NCI-H2171 (cell line): ENCODE data around the gene CASK.
"Not testable (repeated sequence)": the region's sequence is repeated elsewhere in the genome, so short reads cannot be mapped to it uniquely, and the experiment has no call there.

Experiments used
- DNase-seq: peaks from one replicate; lab custom pipeline; 2025; lab: John Stamatoyannopoulos, UW

The CASK gene

DNA sequence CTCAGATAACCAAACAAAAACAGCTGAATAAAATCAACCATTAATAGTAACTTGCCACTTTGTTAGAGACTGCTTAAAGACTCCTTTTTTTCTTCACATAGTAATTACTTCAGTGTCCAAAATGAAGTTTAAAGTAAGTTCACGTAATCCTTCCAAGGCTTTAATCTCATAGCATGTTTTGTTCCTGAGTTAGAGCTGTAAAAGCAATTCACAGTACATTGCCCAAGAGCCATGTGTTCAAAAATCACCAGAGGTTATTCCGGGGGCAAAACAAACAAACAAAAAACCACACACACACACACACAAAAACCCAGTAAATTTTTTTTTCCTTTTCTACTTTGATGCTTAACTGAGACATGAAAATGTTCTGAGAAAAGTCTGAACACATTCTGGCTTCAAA is 193.3 kb downstream of the CASK start:
- no peak for DNase-seq

DNA sequence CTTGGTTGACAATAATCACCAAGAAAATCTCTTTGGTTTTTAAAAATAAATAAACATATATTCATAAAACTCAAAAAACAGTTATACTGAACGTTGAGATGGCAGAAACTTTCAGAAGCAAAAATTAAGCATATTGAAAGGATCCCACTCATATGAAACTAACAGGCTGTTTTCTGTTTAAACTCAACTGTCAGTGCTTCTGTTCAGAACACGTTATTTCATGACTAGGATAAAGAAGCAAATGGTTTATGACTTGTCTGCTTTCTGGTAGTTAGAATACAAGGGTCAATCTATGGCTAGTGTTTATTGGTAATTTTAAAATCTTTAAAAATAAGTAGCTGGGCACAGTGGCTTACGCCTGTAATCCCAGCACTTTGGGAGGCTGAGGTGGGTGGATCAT is 195.2 kb downstream of the CASK start:
- DNase-seq, result no peak

DNA sequence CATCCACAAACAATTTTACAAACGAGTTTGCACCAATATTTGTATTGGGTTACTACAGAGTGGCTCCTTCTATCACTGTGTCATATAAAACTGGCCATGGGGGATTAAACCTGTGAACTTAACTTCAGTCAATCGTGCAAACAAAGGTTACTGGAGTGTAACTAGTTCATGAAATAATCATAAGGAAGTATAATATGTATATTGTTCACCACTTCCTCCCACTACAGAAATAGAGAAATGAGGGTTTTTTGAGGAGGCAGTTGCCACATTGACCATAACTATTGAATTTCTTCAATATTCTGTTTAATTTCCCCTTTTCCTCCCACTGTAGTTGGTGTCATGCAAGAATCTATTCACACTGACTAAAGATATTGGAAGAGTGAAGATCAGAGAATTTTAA is 199.5 kb downstream of the CASK start, which contains the start of gene GPR82:
GPR82 (plus strand) TSS at position 356 of the 400 bp plus-strand sequence. CDS start 2,846 bp downstream, outside the sequence.
- DNase-seq, result no peak

DNA sequence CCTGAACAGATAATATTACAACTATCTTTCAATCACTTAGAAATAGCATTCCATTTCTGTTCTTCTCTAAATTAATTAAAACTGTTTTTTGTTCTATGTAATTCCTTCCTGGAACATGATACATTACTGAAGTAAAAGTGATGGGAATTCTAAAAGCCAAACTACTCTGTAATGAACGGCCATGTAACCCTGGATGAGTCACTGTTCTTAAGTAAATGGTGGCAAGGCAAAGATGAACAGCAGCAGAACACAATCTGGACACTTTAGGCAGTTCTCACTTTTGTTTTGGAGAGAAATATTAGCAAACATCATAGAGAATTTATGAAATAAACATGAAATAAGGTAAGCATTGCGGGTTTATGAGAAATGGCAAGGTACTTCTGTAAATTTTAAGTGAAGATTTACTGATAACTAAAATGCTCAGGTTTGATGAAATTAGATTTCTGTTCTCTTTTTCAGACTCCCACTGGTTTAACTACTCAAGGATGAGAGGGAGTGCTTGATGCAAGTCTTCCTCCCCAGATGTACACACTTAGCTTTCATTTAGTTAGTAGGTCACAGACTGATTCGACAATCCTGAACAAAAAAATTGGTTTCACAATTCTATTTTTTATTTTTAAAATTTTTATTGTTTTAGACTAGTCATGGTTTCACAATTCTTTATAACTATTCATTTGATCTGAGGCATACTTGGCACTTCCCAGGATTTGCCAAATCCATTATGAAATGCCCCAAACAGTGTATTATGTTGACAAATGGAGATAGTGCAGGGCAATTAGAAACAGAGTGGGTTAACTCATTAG is 200.3 kb downstream of the CASK start:
- DNase-seq, result no peak

DNA sequence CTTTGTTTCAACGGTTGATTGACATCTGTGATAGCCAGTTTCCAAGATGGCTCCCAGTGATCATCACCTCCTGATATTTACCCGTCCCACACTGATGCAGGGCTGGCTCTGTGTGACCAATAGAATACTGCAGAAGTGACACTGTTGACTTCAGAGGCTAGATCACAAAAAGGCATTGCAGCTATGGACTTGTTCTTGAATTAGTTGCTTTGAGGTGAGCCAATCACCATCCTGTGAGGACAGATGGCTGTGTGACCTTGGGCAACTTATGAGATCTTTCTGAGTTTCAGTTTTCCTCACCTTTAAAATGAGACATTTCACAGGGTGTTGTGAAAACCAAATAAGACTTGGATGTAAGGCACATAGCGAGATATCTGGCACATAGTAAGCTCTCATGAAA is 201.1 kb downstream of the CASK start:
- DNase-seq, result no peak

DNA sequence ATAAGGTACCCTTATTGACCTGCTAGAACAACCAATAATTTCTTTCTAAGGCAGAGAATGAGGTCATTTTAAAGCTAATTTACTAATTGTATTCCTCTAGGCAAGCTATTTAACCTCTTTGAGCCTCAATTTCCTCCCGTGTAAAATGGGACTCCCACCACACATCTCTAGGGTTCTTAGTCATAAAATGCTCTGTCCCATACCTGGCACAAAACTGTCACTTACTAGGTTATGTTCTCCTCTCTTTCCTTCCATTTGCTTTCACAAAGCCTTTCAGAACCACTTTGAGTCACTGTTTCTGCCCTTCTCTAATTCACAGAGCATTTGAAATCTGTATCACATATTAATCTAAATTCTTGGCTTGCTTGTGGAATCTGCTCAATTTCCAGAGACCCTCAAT is 201.8 kb downstream of the CASK start:
- no peak for DNase-seq

DNA sequence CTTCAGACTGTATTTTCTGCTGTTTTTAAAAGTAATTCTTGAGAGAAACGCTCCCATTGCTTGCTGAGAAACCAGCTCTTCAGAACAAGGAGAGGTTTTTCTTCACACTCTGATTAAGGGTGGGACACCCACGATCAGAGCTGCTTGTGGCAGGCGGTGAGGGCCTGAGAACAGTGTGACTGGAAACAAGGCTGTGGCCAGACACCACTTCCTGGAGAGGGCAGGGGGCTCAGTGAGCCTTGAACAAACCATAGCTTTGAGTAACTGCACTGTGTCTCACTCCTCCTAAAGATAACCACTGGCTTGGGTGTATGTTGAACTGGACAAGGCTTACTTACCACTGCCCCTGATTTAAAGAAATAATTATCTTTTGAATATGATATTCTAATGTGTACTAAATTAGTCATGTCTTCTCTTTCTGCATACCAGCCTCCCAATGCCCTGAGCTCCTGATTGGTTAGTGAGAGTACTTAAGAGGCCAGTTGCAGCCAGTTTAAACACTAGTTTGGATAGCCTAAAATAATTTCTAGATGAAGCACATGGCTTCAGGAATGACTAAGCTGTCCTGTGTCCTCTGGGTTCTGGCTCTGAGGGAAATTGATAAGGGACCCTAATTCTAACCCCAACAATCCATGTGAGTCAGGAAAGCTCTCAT is 203.1 kb downstream of the CASK start:
- no peak for DNase-seq

DNA sequence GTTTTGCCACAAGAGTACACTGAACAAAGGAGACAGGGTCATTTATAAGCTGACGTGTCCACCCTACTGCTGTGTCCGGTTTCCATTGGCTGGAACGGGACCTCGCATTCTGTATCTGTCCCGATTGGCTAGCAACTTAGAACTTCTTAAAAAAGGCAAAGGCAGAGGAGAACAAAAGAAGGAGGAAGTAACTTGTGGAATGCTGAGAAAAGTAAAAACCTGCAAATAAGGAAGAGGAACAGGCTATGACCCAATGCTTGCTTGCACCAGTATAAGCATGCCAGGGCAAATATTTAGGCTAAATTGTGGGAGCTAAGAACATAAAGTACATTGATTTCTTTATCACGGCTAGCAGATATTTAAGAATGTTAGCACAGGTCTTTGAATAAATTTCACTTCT is 203.7 kb downstream of the CASK start:
- not testable (repeated sequence) for DNase-seq

DNA sequence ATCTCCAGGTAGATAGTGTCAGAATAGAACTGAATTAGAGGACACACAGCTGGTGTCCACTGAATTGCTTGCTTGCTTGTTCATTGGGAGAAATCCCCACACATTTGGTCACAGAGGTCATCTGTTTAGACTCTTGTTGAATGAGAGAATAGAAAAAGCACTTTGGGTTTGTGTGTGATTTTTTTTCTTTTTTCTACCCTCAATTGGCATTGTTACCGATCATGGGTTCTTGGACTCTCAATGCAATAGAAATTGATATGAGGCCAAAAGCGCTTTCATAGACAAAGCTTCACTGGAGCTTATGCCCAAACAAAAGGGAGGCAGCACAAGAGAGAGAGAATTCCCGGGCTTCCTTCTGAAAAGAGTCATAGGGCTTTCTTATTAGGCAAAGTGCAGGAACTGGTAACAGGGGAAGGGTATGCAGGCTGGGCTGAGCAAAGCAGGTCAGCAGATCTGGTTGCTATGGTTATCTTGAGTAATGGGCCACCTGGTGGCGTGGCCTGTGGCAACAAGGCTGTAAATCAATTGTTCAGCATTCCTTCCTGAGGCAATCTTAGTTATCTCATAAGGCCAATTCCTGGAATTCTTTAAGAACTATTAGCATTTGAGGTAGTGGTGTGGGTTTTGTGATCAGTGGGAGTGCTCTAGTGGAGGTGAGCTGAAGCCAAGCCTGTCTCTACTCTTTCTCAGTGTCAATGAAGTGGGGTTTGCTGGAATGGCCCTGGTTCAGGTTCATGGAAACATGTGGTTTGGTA is 204.7 kb downstream of the CASK start:
- DNase-seq, result no peak

DNA sequence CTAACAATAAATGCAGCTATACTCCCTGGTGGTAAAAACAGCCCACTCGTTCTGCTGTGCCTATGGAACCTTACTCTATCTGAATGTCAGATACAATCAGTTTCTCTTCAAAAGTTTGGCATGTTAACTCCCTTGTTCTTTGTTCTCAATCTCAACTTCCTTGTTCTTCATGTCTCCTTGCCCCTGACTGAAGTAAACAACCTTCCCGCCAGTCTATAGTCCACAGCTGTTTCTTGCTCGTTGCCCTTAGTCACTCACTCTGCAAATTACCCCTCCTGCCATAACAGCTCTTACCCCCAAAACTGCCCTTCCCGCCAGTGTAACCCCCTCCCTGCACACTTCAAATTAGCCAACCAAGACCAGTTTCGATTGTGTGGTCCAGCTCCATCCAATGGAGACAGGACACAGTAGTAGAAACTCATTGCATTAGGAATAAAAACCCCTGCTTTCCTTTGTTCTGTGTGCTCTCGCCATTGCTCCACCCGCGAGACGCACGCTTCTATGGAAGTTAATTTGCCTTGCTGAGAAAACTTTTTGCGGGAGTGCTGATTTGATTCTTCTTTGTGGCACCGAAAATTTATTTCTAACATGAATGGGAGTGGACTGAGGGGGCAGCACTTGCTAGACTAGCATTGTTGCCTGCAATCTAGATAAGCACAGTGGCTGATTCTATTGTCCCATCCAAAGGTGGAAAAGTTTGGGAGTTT is 206.4 kb downstream of the CASK start:
- DNase-seq, result no peak

DNA sequence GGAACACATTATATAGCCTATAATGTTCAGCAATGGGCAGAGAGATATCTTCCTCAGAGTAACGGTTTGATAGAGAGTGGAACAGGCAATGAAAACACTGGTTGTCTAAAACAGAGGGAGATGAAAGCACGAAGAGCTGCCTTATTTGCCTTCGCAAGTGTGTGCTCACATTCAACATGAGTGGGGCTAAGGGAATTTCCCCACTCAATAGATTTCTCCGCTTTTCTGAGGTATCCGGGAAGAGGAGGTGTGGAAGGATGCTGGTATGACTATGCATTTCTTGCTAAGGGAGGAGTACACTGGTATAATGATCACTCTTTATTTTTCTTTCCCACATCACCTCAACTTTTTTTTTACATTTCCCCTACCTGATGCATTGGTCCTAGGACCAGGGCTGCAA is 207.1 kb downstream of the CASK start:
- DNase-seq, result no peak

DNA sequence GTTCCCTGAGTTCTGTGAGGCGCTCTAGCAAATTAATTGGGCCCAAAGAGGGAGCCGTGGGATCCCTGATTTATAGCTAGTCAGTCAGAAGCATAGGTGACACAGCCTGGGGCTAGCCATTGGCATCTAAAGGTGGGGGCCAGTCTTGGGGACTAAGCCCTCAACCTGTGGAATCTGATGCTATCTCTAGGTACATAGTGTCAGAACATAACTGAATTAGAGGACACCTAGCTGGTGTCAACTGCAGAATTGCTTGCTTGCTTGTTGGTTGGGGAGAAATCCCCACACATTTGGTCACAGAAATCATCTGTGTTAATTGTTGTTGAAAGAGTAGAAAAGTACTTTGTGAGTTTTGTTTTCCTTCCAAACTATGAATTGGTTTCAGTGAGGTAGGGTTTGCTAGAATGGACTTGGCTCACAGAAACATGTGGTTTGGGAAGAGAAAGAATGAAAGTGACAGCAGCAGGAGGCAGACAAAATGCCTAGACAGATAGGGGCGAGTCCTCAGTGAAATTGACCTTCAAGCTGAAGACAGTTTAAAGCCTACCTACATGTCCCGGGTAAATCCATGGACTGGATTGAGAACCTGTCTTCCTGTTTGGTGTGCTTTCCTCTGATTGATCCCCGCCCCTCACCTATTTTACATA is 212.2 kb downstream of the CASK start:
- no peak for DNase-seq

DNA sequence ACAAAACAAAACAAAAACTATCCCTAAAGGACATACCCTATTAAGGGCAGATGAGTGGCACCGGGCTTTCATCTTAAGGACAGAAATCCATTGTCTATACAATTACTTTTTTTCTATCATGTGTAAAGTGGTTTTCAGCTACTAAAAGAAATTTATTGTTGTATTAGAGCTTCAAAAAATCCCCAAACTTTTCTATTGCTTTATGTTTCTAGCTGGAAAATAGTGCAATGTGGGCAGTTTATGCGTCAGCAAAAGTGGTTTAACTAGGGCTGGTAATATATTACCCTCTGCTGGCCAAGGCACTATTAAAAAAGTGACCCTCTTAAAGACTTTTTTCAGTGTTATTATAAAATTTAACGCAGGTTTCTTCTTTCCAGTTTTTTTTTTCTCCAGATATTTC is 214.9 kb downstream of the CASK start:
- DNase-seq, result no peak

DNA sequence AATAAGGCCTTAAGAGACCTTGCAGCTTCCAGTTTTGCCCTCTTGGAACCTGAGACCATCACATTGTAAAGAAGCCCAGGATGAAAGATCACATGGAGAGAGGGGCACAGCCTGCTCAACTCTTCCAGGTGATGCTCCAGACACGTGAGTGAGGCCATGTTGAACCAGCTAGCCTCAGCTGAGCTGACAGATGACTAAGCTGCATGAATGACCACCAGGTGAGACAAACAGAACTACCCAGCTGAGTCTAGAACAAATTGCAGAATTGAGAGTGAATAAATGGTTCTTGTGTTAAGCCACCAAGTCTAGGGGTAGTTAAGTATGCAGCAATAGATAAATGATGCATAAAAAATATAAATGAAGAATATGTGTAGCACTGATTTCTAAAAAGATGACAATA is 216.1 kb downstream of the CASK start:
- DNase-seq, result no peak

DNA sequence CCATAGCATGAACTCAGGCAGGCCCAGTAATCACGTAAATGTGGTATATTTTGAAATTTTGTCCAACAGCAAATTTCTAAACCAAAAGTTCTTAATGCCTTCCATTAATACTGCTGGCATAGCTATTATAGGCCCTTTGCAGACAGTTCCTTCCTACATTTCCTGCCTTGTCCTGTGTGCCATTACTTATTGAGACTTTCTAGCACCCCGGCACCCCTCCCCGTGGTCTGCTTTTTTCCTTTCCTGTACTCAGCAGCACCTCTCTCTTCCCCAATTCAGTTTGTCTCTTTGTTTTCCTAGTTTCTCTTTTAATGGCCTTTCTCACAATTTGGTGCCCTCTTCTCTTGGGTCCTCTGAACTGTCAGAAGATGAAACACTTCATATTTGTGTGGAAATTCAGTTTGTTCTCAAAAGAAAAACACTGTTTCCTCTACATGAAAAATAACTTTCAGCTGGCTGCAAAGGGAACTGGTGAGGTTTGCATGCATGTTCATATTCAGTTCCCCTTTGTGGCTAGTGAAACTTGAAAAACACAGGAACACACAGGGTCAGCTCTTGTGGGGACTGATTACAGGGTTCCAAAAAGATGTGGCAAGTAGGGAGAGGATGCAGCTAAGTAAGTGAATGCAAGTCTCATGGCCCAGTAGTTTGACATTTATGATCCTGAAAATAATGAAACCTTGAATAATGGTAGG is 217.5 kb downstream of the CASK start:
- no peak for DNase-seq

DNA sequence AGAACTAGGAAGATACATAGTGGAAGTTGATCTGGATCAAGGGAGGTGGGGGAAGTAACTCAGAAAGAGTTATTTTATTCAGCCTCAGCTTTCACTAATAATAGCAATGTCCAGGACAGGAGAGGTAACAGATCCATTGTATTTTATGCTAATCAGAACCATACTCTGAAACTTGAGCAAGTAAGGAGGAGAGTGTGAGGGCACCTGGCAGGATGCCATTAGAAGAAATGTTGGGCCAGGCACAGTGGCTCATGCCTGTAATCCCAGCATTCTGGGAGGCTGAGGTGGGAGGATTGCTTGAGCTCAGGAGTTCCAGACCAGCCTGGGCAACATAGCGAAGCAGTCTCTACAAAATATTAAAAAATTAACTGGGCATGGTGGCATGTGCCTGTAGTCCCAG is 218.3 kb downstream of the CASK start:
- DNase-seq, result no peak

DNA sequence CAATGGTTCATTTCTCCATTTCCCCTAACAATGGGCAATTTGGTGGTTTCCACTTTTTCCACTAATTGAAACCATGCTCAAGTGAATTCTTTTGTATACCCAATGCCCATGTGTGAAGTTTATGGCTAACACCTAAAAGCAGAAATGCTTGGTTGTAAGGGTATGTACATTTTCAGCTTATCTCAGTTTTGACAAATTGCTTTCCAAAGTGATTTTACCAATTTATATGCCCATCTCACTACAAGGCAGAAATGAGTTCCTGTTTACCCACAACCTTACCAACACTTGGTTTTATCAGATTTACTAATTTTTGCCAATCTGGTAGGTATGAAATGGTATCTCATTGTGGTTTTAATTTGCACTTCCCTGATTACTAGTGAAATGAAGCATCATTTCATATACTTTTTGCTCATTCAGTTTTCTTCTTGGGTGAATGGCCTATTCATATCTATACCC is 219.8 kb downstream of the CASK start:
- DNase-seq, result no peak

DNA sequence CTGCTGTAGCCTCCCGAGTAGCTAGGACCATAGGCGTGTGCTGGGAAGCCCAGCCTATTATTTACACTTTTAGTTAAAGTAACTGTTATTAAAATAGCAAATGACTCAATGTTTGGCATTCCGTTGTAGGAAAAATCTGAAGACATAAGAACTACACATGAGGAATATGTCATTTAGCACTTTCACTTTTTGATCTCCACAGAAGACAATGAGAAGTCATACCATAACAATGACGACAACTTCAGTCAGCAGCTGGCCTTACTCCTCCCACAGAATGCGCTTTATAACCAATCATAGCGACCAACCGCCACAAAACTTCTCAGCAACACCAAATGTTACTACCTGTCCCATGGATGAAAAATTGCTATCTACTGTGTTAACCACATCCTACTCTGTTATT is 227.9 kb downstream of the CASK start:
- DNase-seq, result no peak

DNA sequence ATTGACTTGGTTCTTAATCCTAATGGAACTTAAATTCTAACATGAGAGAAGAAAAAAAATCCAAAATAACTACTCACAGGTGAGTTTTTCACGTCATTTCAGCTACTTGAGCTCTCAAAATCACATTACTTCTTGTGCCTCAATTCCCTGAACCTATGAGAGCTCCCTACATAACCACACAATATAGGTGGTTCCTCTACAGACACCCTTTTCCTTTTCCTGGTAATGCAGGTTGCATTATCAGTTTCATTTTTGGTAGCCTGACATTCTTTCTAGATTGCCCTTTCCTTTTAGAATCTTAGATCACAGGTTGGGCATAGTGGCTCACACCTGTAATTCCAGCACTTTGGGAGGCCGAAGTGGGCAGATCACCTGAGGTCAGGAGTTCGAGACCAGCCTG is 230.3 kb downstream of the CASK start:
- DNase-seq, result no peak

DNA sequence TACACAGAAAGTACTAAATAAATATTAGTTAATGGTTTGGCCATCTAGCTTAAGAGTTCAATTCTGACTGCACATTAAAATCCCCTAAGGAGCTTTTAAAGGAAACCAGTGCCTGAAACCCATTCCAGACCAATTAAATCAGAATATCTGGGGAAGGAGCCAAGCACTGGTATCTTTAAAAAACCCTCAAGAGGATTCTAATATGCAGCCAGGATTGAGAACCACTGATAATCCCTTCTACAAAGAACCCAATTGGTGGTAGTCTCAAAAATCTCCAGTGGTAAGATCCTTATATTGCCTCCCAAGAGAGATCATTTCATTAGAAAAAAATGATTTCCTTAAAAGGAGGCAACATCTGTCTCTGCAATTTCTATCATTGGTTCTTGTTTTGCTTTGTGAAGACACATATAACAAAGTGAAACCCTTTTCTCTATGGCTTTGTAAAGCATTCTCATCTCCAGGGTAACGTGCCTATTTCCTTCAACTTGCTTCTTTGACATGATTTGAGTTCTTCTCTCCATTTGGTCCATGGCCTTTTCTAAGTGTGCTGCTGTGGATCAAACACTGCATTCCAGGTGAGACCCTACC is 231.1 kb downstream of the CASK start:
- DNase-seq, result no peak

DNA sequence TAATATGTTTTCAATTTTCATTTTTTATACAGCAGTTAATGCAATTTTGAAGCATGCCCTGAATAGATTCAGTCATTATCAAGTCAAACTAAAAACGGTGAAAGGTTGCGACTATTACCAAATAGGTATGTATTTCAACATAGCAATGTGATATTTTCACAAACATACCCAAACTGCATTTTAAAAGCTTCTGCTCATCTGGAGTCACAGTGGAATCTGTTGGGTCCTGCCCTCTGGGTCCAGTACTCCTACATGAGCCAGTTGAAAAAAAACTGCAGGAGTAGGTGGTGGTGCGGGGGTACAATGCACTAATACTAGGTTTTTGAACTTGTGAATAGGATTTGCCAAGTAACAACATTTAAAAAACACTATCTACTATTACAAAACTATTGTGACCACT is 233.6 kb downstream of the CASK start:
- no peak for DNase-seq
